Measurements from ENCODE around the gene CUX1.

The CUX1 gene

GRCh38 chr7:101960985-101961708 is 143.7 kb downstream of the CUX1 start:
- Histone ChIP-seq H3K4me1 (ENCODE audit: control insufficient read depth in 1 of 2, insufficient read depth in 1 of 2, low read depth in 1 of 2, low read length in 1 of 2) (no peaks in the 10 kb centered on the region), H3K4me3 (ENCODE audit: low read depth in 1 of 2, low read length in 1 of 2) (no peak overlapping the region), H3K27me3 (no peaks in the 10 kb centered on the region), H3K27ac (no peak overlapping the region), H3K9me3 (no peaks in the 10 kb centered on the region), H3K36me3 (peaks cover 7% of the 10 kb centered on the region)
- TF ChIP-seq CTCF (IDR thresholded peaks at IDR 0.05): no peak

GRCh38 chr7:101961811-101962210 is 144.4 kb downstream of the CUX1 start:
- Histone ChIP-seq H3K4me1 (ENCODE audit: control insufficient read depth in 1 of 2, insufficient read depth in 1 of 2, low read depth in 1 of 2, low read length in 1 of 2) (no peaks in the 10 kb centered on the region), H3K4me3 (ENCODE audit: low read depth in 1 of 2, low read length in 1 of 2) (no peak overlapping the region), H3K27me3 (no peaks in the 10 kb centered on the region), H3K27ac (no peak overlapping the region), H3K36me3 (peaks cover 7% of the 10 kb centered on the region), H3K9me3 (no peaks in the 10 kb centered on the region)
- no peak for TF ChIP-seq CTCF (IDR thresholded peaks at IDR 0.05)

DNA sequence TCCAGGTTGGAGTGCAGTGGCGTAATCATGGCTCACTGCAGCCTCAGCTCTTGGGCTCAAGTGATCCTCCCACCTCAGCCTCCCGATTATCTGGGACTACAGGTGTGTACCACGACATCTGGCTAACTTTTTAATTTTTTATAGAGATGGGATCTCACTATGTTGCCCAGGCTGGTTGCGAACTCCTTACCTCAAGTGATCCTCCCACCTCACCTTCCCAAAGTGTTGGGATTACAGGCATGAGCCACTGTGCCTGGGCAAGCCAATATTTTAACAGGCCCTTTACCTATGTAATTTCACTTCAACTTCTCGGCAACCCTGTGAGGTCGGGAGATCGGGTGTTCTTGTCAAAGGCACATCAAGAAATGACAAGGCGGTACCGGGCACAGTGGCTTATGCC is 146.3 kb downstream of the CUX1 start:
- Histone ChIP-seq H3K36me3 (peaks cover 7% of the 10 kb centered on the region), H3K27me3 (no peaks in the 10 kb centered on the region), H3K4me1 (ENCODE audit: control insufficient read depth in 1 of 2, insufficient read depth in 1 of 2, low read depth in 1 of 2, low read length in 1 of 2) (no peaks in the 10 kb centered on the region), H3K9me3 (no peaks in the 10 kb centered on the region), H3K27ac (no peak overlapping the region), H3K4me3 (ENCODE audit: low read depth in 1 of 2, low read length in 1 of 2) (no peak overlapping the region)
- TF ChIP-seq CTCF (IDR thresholded peaks at IDR 0.05): no peak

DNA sequence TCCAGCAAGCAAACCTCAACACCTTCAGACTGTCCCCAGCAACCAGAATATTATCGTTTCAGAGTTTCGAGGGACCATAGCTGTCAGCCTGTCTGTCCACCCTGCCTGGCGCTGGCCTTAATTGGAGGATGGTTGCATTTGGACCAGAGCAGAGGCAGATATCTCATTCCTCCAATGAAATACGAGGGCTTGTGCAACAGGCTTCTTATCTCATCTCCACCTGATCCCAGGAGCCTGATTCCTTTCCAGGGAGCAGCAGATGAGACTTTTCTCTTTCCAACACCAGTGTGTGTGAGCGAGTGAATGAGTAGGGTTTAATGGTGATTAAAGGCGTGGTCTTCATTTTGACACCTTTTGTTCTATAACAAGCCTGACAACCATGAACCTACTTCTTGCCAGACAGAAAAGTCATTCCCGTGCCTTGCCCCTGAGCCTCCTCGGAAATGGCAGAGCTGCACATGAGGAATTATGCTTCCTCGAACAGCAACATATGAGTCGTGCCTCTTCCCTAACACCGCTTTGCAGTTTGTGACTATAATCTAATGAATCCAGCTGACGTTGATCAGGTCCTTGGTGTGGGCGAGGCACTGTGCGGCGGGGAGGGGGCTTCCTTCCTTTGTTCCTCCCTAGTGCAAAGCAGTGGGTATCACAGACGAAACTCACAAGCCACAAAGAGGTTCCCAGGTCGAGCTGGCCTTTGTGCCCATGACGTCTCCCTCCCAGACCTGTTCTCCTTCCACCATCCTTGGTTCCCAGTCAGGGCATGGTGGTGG is 147.4 kb downstream of the CUX1 start:
- H3K27ac ChIP-seq: no peak overlapping the region
- no peak for TF ChIP-seq CTCF (IDR thresholded peaks at IDR 0.05)
- no peak overlapping the region for H3K4me3 ChIP-seq (ENCODE audit: low read depth in 1 of 2, low read length in 1 of 2)
- H3K4me1 ChIP-seq (ENCODE audit: control insufficient read depth in 1 of 2, insufficient read depth in 1 of 2, low read depth in 1 of 2, low read length in 1 of 2): no peaks in the 10 kb centered on the region
- H3K9me3 ChIP-seq: no peaks in the 10 kb centered on the region
- H3K36me3 ChIP-seq: peaks cover 7% of the 10 kb centered on the region
- H3K27me3 ChIP-seq: no peaks in the 10 kb centered on the region

DNA sequence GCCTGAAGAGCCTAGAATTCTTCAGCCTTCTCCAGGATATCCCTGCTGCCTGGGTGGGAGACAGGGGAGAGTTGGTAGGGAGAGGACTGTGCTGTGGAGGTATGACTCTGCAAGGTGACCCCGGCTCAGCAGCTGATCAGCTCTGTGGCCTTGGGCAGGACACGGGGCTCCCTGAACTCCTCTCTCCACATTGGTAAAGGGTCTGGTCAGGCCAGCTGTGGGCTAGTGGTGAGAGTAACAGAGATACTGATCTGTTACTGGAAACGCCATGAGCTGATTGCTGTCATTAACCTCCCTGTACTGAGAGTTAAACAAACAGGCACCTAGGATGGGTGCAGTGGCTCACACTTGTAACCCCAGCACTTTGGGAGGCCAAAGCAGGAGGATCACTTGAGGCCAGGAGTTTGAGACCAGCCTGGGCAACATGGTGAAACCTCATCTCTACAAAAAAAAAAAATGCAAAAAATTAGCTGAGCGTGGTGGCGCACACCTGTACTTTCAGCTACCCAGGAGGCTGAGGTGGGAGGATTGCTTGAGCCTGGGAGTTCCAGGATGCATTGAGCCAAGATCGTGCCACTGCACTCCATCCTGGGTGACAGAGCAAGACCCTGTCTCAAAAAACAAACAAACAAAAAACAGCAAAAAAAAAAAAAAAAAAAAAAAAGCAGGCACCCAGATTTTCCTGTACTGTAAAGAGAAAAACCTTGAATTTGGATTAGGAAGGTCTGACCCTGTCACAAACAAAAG is 151.5 kb downstream of the CUX1 start:
- TF ChIP-seq CTCF (IDR thresholded peaks at IDR 0.05): no peak
- no peak overlapping the region for H3K27ac ChIP-seq

More for the DNA sequence above, 151.5 kb downstream of the CUX1 start:
- Histone ChIP-seq H3K36me3 (peaks cover 21% of the 10 kb centered on the region), H3K9me3 (no peaks in the 10 kb centered on the region), H3K27me3 (no peaks in the 10 kb centered on the region), H3K4me1 (ENCODE audit: control insufficient read depth in 1 of 2, insufficient read depth in 1 of 2, low read depth in 1 of 2, low read length in 1 of 2) (no peaks in the 10 kb centered on the region), H3K4me3 (ENCODE audit: low read depth in 1 of 2, low read length in 1 of 2) (no peak overlapping the region)

Data from neutrophil (primary cell).